GM12878 (cell line): ENCODE results near the gene IRS2. TPM values are rescaled to one million over a fixed set of nuclear protein-coding genes. Genes with fewer than 3 reads are reported as not detected.

Experiments used
- ATAC-seq: fragments of 200-7000 bp; cut with Tn5 transposase; 3 replicates; pipeline ENCODE4 v1.9.1; 2020; ENCODE audit warnings: mild to moderate bottlenecking, moderate library complexity
- BruUV-seq: library from RNA; stranded (reverse); fragments of 400-500 nt; replicated peaks from 2 replicates; lab custom pipeline; 2021; lab: Mats Ljungman, UMichigan
- CTCF ChIA-PET: fragments of 300-600 bp; sonication (Branson Sonifier 250); formaldehyde crosslinking; extraction: SDS; loops from one replicate; lab custom pipeline; 2021; ENCODE audit warnings: inconsistent platforms; lab: Yijun Ruan, JAX
- POLR2A ChIA-PET: fragments of 350-600 bp; formaldehyde crosslinking; extraction: SDS; loops from one replicate; lab custom pipeline; 2021; ENCODE audit warnings: inconsistent platforms; lab: Charles Lee
- RAD21 ChIA-PET: fragments of 300-600 bp; sonication (Branson Sonifier 250); formaldehyde crosslinking; loops from one replicate; lab custom pipeline; 2023; ENCODE audit warnings: antibody characterized with exemption; ENCODE audit not compliant: unreplicated experiment; lab: Charles Lee
- SMC1A ChIA-PET: fragments of 300-600 bp; sonication (Branson Sonifier 250); formaldehyde crosslinking; loops from one replicate; lab custom pipeline; 2023; ENCODE audit not compliant: unreplicated experiment, uncharacterized antibody; lab: Charles Lee
- DNase-seq: peaks from one replicate; pipeline ENCODE4 v3.0.0-alpha.2; 2011; ENCODE audit warnings: low read depth, low spot score
- FAIRE-seq: peaks from 3 replicates; lab custom pipeline; 2011; peaks lifted over from hg19 to GRCh38; lab: Jason Lieb, UNC
- H2AFZ ChIP-seq: 2 replicates; pipeline ENCODE4 v1.6.0; 2011; ENCODE audit warnings: low read depth, low read length, control low read depth; ENCODE audit not compliant: control insufficient read depth
- H3K27ac ChIP-seq: 2 replicates; pipeline ENCODE4 v1.5.1; 2011; ENCODE audit warnings: control low read depth; ENCODE audit not compliant: control insufficient read depth, insufficient read depth
- H3K27me3 ChIP-seq, 2 experiments: replicated peaks in 1 of 2; 2 replicates each; pipeline versions ENCODE4 v1.6.0 to v1.6.1; 2011; ENCODE audit warnings: low read length in 1 of 2; ENCODE audit not compliant: control insufficient read depth in 2 of 2, insufficient read depth in 2 of 2
- H3K36me3 ChIP-seq, 2 experiments: 2 replicates each; pipeline ENCODE4 v1.5.1; 2011; ENCODE audit warnings: low read length in 1 of 2; ENCODE audit not compliant: control insufficient read depth in 2 of 2, insufficient read depth in 2 of 2
- H3K4me1 ChIP-seq: 2 replicates; pipeline ENCODE4 v1.6.1; 2011; ENCODE audit warnings: mild to moderate bottlenecking, low read length, moderate library complexity, mixed read lengths; ENCODE audit not compliant: control insufficient read depth, insufficient read depth
- H3K4me2 ChIP-seq: 2 replicates; pipeline ENCODE4 v1.6.0; 2011; ENCODE audit warnings: control low read depth; ENCODE audit not compliant: control insufficient read depth, insufficient read depth
- H3K4me3 ChIP-seq: fragments of 200-600 bp; sonication (generic); 2 replicates; pipeline ENCODE4 v1.5.1; 2016
- H3K79me2 ChIP-seq: 2 replicates; pipeline ENCODE4 v1.6.0; 2011; ENCODE audit warnings: low read length; ENCODE audit not compliant: control insufficient read depth, insufficient read depth
- H3K9ac ChIP-seq: 2 replicates; pipeline ENCODE4 v1.8.0; 2011; ENCODE audit warnings: low read length, control low read depth, mixed read lengths; ENCODE audit not compliant: control insufficient read depth, insufficient read depth
- H3K9me3 ChIP-seq: replicated peaks from 3 replicates; pipeline ENCODE4 v1.5.1; 2011; ENCODE audit warnings: mild to moderate bottlenecking, low read length; ENCODE audit not compliant: control insufficient read depth, insufficient read depth
- H4K20me1 ChIP-seq: 2 replicates; pipeline ENCODE4 v1.6.0; 2011; ENCODE audit not compliant: control insufficient read depth, insufficient read depth
- ATF3 ChIP-seq: IDR thresholded peaks from 2 replicates; pipeline ENCODE4 v1.6.1; 2011; ENCODE audit warnings: low read depth, mild to moderate bottlenecking, low read length, moderate library complexity, borderline replicate concordance; ENCODE audit errors: extremely low read depth
- CHD4 ChIP-seq: fragments of 200-600 bp; sonication (generic); IDR thresholded peaks from 2 replicates; pipeline ENCODE4 v1.6.1; 2016; ENCODE audit warnings: mild to moderate bottlenecking
- EGR1 ChIP-seq, 2 experiments: IDR thresholded peaks; 1 replicate in 1 of 2; 2 replicates in 1 of 2; pipeline ENCODE4 v1.6.1; 2011 to 2012; ENCODE audit warnings: low read depth in 2 of 2, low read length in 2 of 2, borderline replicate concordance in 1 of 2, mild to moderate bottlenecking in 1 of 2, moderate library complexity in 1 of 2
- HCFC1 ChIP-seq: fragments of 150-350 bp; IDR thresholded peaks from 2 replicates; pipeline ENCODE4 v1.6.1; 2014; ENCODE audit warnings: low read length
- HSF1 ChIP-seq: fragments of 150-350 bp; IDR thresholded peaks from 2 replicates; pipeline ENCODE4 v1.6.1; 2014; ENCODE audit warnings: mild to moderate bottlenecking, low read depth, low read length
- MTA2 ChIP-seq: fragments of 450-650 bp; IDR thresholded peaks from 2 replicates; pipeline ENCODE4 v1.6.1; 2016; ENCODE audit warnings: low read depth, mild to moderate bottlenecking, moderate library complexity
- RAD51 ChIP-seq: fragments of 450-650 bp; IDR thresholded peaks from 2 replicates; pipeline ENCODE4 v1.6.1; 2016; ENCODE audit warnings: moderate library complexity, mild to moderate bottlenecking, inconsistent platforms
- RBBP5 ChIP-seq: fragments of 200-600 bp; sonication (generic); conservative IDR thresholded peaks from 2 replicates; pipeline ENCODE4 v1.6.1; 2016
- SPI1 ChIP-seq: IDR thresholded peaks from 2 replicates; pipeline ENCODE4 v1.6.1; 2011; ENCODE audit warnings: low read depth, mild to moderate bottlenecking, low read length, moderate library complexity, borderline replicate concordance; ENCODE audit not compliant: insufficient read depth
- SUZ12 ChIP-seq: fragments of 200-600 bp; sonication (generic); IDR thresholded peaks from one replicate; pipeline ENCODE4 v1.6.1; 2018; ENCODE audit warnings: antibody characterized with exemption, mild to moderate bottlenecking; ENCODE audit not compliant: unreplicated experiment
- ZNF217 ChIP-seq: fragments of 450-650 bp; IDR thresholded peaks from 2 replicates; pipeline ENCODE4 v1.6.1; 2017; ENCODE audit warnings: antibody characterized with exemption, mild to moderate bottlenecking
- WGBS: methylation state at CpG from one replicate; pipeline ENCODE4 v1.1.6; 2016; ENCODE audit warnings: low lambda C conversion rate; ENCODE audit not compliant: insufficient replicate concordance, insufficient coverage; ENCODE audit errors: missing lambda C conversion rate; 5-methylcytosine and 5-hydroxymethylcytosine counted together
- in situ Hi-C: fragments of 300-500 bp; cut with MboI; formaldehyde crosslinking; loops from 9 replicates; pipeline ENCODE4 v1.14.3; 2018; ENCODE audit warnings: mixed read lengths
- intact Hi-C: fragments of 100-400 bp; cut with micrococcal nuclease; formaldehyde crosslinking; loops from one replicate; pipeline ENCODE4 v1.14.2; 2022; ENCODE audit not compliant: unreplicated experiment
- polyA plus RNA-seq, 11 experiments: library from polyadenylated mRNA; depleted of rRNA in 4 of 11; unstranded in 6 of 11; stranded (reverse) in 5 of 11; fragments of >200 nt; fragmentation: Nextera tagmentation in 4 of 11; fragmentation: Illumina TruSeq in 1 of 11; extraction: Ambion mirVana in 4 of 11; extraction: Trizol in 1 of 11; gene quantifications; 1 replicate in 1 of 11; 2 replicates in 10 of 11; pipeline versions ENCODE4 v1.2.1 to v1.2.3, GENCODE V29; 2011 to 2016; ENCODE audit warnings: inconsistent platforms in 2 of 11, missing spikeins in 2 of 11, low read depth in 1 of 11
- total RNA-seq, 4 experiments: library from RNA; depleted of rRNA in 3 of 4; stranded (reverse); fragments of >200 nt in 3 of 4; fragmentation: Illumina TruSeq in 1 of 4; extraction: Trizol in 1 of 4; gene quantifications; 2 replicates each; pipeline versions ENCODE4 v1.2.1 to v1.2.3, GENCODE V29; 2013 to 2021

IRS2 gene
- total and polyA plus RNA-seq, 10 of the 15 experiments (the other 5 are each of a cell fraction or from before 2014, with no cell fraction given): 0.01 to 0.31 (median 0.07) TPM; not detected in 6

GRCh38 chr13:109803825-109804224 is 17.4 kb upstream of the IRS2 start (continued):
- TF ChIP-seq HSF1: no peak
- no peak for TF ChIP-seq HCFC1
- no peak for TF ChIP-seq EGR1 (IDR thresholded peaks at IDR 0.05; ENCODE audit: borderline replicate concordance in 1 of 2, low read depth in 2 of 2, low read length in 2 of 2)
- no peak for TF ChIP-seq CHD4
- TF ChIP-seq RAD51: no peak
- TF ChIP-seq SPI1: no peak
- no peak for TF ChIP-seq ZNF217
- no peak for TF ChIP-seq MTA2
- no peak for TF ChIP-seq SUZ12
- TF ChIP-seq, all 136 proteins: peak for 0

- H4K20me1 ChIP-seq: no peaks in the 10 kb centered on the region
- RAD21 ChIA-PET: no interaction called here
- H3K4me2 ChIP-seq: no peak overlapping the region
- no peak overlapping the region for H3K9ac ChIP-seq
- no peaks in the 10 kb centered on the region for H3K36me3 ChIP-seq
- H3K79me2 ChIP-seq: no peaks in the 10 kb centered on the region
- DNase-seq (no peak), FAIRE-seq (no peak), ATAC-seq (no peak)
- no peaks in the 10 kb centered on the region for H3K9me3 ChIP-seq
- no peak overlapping the region for H2AFZ ChIP-seq
- CTCF ChIA-PET: no interaction called here
- no peak overlapping the region for H3K4me3 ChIP-seq
- in situ Hi-C loops: no loop called here
- SMC1A ChIA-PET: no interaction called here
- no TSS peak for BruUV-seq
- no peaks in the 10 kb centered on the region for H3K4me1 ChIP-seq
- no peaks in the 10 kb centered on the region for H3K27me3 ChIP-seq
- POLR2A ChIA-PET: no interaction called here
- 54% methylated on average over 4 of the region's 4 CpGs for WGBS
- no peak for TF ChIP-seq ATF3
- TF ChIP-seq RBBP5: no peak
- TF ChIP-seq, all 136 proteins: peak for 0
- intact Hi-C loops: no loop called here
- no peak overlapping the region for H3K27ac ChIP-seq
These were observed 16.6 kb upstream of the IRS2 start for GRCh38 chr13:109802936-109803335.
